Tibial nerve (tissue), 4 donors: ENCODE measurements around the gene TBX20.

Experiments used
- EP300 ChIP-seq, 2 donors: sonication (generic); formaldehyde crosslinking; IDR thresholded peaks; one replicate each; pipeline ENCODE4 v1.6.1; 2017; ENCODE audit warnings: antibody characterized with exemption in 2 of 2, mild to moderate bottlenecking in 1 of 2
- POLR2A ChIP-seq, 2 donors: fragments of 450-650 bp; IDR thresholded peaks; one replicate each; pipeline ENCODE4 v1.6.1; 2017; ENCODE audit warnings: antibody characterized with exemption in 2 of 2, mild to moderate bottlenecking in 2 of 2, moderate library complexity in 2 of 2
- TF ChIP-seq, protein P1 (sequence below), 5 experiments: fragments of 200-600 bp in 3 of 5; fragments of 450-650 bp in 2 of 5; sonication (generic) in 3 of 5; IDR thresholded peaks; one replicate each; pipeline ENCODE4 v1.5.1; 2016 to 2019; ENCODE audit warnings: antibody characterized with exemption in 5 of 5, mild to moderate bottlenecking in 3 of 5, moderate library complexity in 2 of 5

DNA sequence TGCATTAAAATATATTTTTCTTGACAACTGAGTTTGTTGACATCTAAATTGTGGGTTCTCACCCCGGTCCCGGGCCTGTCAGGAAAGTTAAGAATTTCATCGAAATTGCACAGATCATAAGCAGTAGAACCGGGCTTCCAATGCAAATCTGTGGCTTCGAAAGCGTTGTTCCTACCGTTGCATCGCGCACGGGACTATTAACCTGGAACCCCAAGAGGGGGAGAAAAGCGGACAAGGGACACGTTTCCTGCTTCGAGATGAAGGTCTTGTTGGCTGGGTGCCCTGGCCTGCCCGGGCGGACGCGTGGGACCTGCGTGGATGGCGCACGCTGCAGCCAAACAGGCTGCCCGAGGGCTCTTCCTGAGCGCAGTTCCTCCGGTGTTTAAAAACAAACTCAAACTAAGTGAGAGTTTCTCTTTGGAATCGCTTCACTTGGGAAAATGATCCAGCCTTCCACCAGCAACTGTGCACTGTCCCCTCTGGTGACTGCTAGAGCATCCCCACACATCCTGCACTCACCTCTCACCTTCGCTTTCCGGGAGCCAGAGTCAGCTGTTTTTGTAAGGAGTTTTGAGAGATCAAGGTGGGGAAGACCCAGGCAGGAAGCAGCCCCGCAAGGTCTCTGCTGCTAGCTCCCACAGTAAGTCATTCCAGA is 5.1 kb upstream of the TBX20 start:
- TF ChIP-seq POLR2A (IDR thresholded peaks at IDR 0.05) (no peak), EP300 (IDR thresholded peaks at IDR 0.05) (no peak)
- TF ChIP-seq, protein P1, sequence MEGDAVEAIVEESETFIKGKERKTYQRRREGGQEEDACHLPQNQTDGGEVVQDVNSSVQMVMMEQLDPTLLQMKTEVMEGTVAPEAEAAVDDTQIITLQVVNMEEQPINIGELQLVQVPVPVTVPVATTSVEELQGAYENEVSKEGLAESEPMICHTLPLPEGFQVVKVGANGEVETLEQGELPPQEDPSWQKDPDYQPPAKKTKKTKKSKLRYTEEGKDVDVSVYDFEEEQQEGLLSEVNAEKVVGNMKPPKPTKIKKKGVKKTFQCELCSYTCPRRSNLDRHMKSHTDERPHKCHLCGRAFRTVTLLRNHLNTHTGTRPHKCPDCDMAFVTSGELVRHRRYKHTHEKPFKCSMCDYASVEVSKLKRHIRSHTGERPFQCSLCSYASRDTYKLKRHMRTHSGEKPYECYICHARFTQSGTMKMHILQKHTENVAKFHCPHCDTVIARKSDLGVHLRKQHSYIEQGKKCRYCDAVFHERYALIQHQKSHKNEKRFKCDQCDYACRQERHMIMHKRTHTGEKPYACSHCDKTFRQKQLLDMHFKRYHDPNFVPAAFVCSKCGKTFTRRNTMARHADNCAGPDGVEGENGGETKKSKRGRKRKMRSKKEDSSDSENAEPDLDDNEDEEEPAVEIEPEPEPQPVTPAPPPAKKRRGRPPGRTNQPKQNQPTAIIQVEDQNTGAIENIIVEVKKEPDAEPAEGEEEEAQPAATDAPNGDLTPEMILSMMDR (IDR thresholded peaks at IDR 0.05): no peak
